Stimulated activated naive CD8-positive, alpha-beta T cell treated with anti-CD3 and anti-CD28 coated beads, Interleukin-15, Interleukin-2, amounts not matched to agents 100 U/mL and 50 U/mL, for 24 hours (primary cell): ENCODE data around the gene CYP3A5.
A peak's percentile ranks its signal among the peaks of the same experiment; 100 is the strongest.
"Not testable (repeated sequence)": the region's sequence is repeated elsewhere in the genome, so short reads cannot be mapped to it uniquely, and the experiment has no call there.

Experiments used
- ATAC-seq: fragments of 150-1000 bp; cut with Tn5 transposase; one replicate; pipeline ENCODE4 v1.10.0; 2021
- DNase-seq: peaks from one replicate; pipeline ENCODE4 v3.0.0; 2021

The CYP3A5 gene

GRCh38 chr7:99685871-99686608, 6.2 kb upstream of the CYP3A5 start:
- not testable (repeated sequence) for DNase-seq, ATAC-seq

GRCh38 chr7:99685129-99685758, 5.4 kb upstream of the CYP3A5 start:
- ATAC-seq (no peak), DNase-seq (no peak)

GRCh38 chr7:99679032-99679399, 780 bp downstream of the CYP3A5 start:
- ATAC-seq: no peak
- DNase-seq: no peak

- ATAC-seq (no peak), DNase-seq (no peak)
These were observed 2.1 kb downstream of the CYP3A5 start for GRCh38 chr7:99677648-99678045.

GRCh38 chr7:99677013-99677647, 2.7 kb downstream of the CYP3A5 start:
- DNase-seq (no peak), ATAC-seq (no peak)

- DNase-seq (no peak), ATAC-seq (no peak)
These were observed 4.6 kb downstream of the CYP3A5 start for GRCh38 chr7:99674995-99675742.

GRCh38 chr7:99672573-99672972, 7.2 kb downstream of the CYP3A5 start:
- no peak for ATAC-seq

GRCh38 chr7:99669782-99670181, 10.0 kb downstream of the CYP3A5 start:
- DNase-seq (no peak), ATAC-seq (no peak)

More at GRCh38 chr7:99672573-99672972, 7.2 kb downstream of the CYP3A5 start:
- DNase-seq: no peak

GRCh38 chr7:99668541-99668940, 11.3 kb downstream of the CYP3A5 start:
- DNase-seq: no peak
- ATAC-seq: no peak

- no peak for ATAC-seq
- DNase-seq: no peak
These were observed 12.6 kb downstream of the CYP3A5 start for GRCh38 chr7:99667179-99667578.

GRCh38 chr7:99666013-99666395, 13.8 kb downstream of the CYP3A5 start:
- ATAC-seq: no peak
- DNase-seq: no peak

- DNase-seq (no peak), ATAC-seq (peak; percentile 82)
These were observed 14.3 kb downstream of the CYP3A5 start for GRCh38 chr7:99665312-99666012.

GRCh38 chr7:99657879-99658278, 21.9 kb downstream of the CYP3A5 start:
- DNase-seq, ATAC-seq: not testable (repeated sequence)

GRCh38 chr7:99654626-99655025, 25.2 kb downstream of the CYP3A5 start:
- not testable (repeated sequence) for ATAC-seq, DNase-seq

GRCh38 chr7:99653754-99654153, 26.0 kb downstream of the CYP3A5 start:
- no peak for ATAC-seq
- no peak for DNase-seq

GRCh38 chr7:99653269-99653668, 26.5 kb downstream of the CYP3A5 start:
- not testable (repeated sequence) for ATAC-seq

GRCh38 chr7:99652671-99653070, 27.1 kb downstream of the CYP3A5 start:
- ATAC-seq (no peak), DNase-seq (no peak)

More at GRCh38 chr7:99653269-99653668, 26.5 kb downstream of the CYP3A5 start:
- DNase-seq: not testable (repeated sequence)

- DNase-seq (no peak), ATAC-seq (no peak)
These were observed 28.5 kb downstream of the CYP3A5 start for GRCh38 chr7:99651290-99651689.

- ATAC-seq: peak; percentile 93
- no peak for DNase-seq
These were observed 31.0 kb downstream of the CYP3A5 start for GRCh38 chr7:99648843-99649242.

GRCh38 chr7:99645590-99645989, 34.2 kb downstream of the CYP3A5 start:
- ATAC-seq (no peak), DNase-seq (no peak)

- DNase-seq (no peak), ATAC-seq (no peak)
These were observed 35.4 kb downstream of the CYP3A5 start for GRCh38 chr7:99644431-99644830.

GRCh38 chr7:99643464-99643863, 36.3 kb downstream of the CYP3A5 start:
- no peak for DNase-seq
- no peak for ATAC-seq
